Measurements from ENCODE around the gene YPEL3.
A peak's percentile ranks its signal among the peaks of the same experiment; 100 is the strongest.

The YPEL3 gene

GRCh38 chr16:30065102-30065942 is 30.7 kb downstream of the YPEL3 start, which contains the start of gene ALDOA:
ALDOA (plus strand) TSS chr16:30065760; CDS start chr16:30066898, 1,138 bp downstream.
- Histone ChIP-seq H3K4me3 (ENCODE audit: low read depth, low read length) (peak within 1 kb of the TSS; percentile 100), H3K36me3 (ENCODE audit: control insufficient read depth, insufficient read depth, low read length) (peaks cover 5% of the 10 kb centered on the region), H3K4me2 (ENCODE audit: low read length) (peak within 1 kb of the TSS; percentile 64), H2AFZ (peak within 1 kb of the TSS; percentile 84), H3K9ac (peak within 1 kb of the TSS; percentile 98), H3K27me3 (ENCODE audit: control insufficient read depth, insufficient read depth, low read length) (no peaks in the 10 kb centered on the region), H3K4me1 (peaks cover 49% of the 10 kb centered on the region), H3K79me2 (peaks cover 37% of the 10 kb centered on the region), H3K27ac (peak within 1 kb of the TSS; percentile 99), H3K9me3 (ENCODE audit: control insufficient read depth, low read length) (no peaks in the 10 kb centered on the region)
- TF ChIP-seq, protein P1, sequence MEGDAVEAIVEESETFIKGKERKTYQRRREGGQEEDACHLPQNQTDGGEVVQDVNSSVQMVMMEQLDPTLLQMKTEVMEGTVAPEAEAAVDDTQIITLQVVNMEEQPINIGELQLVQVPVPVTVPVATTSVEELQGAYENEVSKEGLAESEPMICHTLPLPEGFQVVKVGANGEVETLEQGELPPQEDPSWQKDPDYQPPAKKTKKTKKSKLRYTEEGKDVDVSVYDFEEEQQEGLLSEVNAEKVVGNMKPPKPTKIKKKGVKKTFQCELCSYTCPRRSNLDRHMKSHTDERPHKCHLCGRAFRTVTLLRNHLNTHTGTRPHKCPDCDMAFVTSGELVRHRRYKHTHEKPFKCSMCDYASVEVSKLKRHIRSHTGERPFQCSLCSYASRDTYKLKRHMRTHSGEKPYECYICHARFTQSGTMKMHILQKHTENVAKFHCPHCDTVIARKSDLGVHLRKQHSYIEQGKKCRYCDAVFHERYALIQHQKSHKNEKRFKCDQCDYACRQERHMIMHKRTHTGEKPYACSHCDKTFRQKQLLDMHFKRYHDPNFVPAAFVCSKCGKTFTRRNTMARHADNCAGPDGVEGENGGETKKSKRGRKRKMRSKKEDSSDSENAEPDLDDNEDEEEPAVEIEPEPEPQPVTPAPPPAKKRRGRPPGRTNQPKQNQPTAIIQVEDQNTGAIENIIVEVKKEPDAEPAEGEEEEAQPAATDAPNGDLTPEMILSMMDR (IDR thresholded peaks at IDR 0.05): peak; percentile 10

GRCh38 chr16:30064729-30065101 is 31.3 kb downstream of the YPEL3 start:
- H3K4me1 ChIP-seq: peaks cover 44% of the 10 kb centered on the region
- peak overlapping the region; percentile 84 for H2AFZ ChIP-seq
- H3K9ac ChIP-seq: peak overlapping the region; percentile 78
- H3K9me3 ChIP-seq (ENCODE audit: control insufficient read depth, low read length): no peaks in the 10 kb centered on the region
- H3K79me2 ChIP-seq: peaks cover 37% of the 10 kb centered on the region
- H3K27me3 ChIP-seq (ENCODE audit: control insufficient read depth, insufficient read depth, low read length): no peaks in the 10 kb centered on the region
- TF ChIP-seq, protein P1 (IDR thresholded peaks at IDR 0.05): no peak
- peak overlapping the region; percentile 99 for H3K27ac ChIP-seq
- peaks cover 5% of the 10 kb centered on the region for H3K36me3 ChIP-seq (ENCODE audit: control insufficient read depth, insufficient read depth, low read length)
- peak overlapping the region; percentile 64 for H3K4me2 ChIP-seq (ENCODE audit: low read length)
- H3K4me3 ChIP-seq (ENCODE audit: low read depth, low read length): peak overlapping the region; percentile 100

GRCh38 chr16:30063893-30064728 is 31.9 kb downstream of the YPEL3 start:
- Histone ChIP-seq H3K4me3 (ENCODE audit: low read depth, low read length) (peak overlapping the region; percentile 100), H3K9me3 (ENCODE audit: control insufficient read depth, low read length) (no peaks in the 10 kb centered on the region), H3K4me2 (ENCODE audit: low read length) (peak overlapping the region; percentile 64), H3K79me2 (peaks cover 34% of the 10 kb centered on the region), H3K4me1 (peaks cover 38% of the 10 kb centered on the region), H3K36me3 (ENCODE audit: control insufficient read depth, insufficient read depth, low read length) (peaks cover 5% of the 10 kb centered on the region), H3K27me3 (ENCODE audit: control insufficient read depth, insufficient read depth, low read length) (no peaks in the 10 kb centered on the region), H3K27ac (peak overlapping the region; percentile 99), H2AFZ (peak overlapping the region; percentile 84), H3K9ac (peak overlapping the region; percentile 78)
- TF ChIP-seq, protein P1 (IDR thresholded peaks at IDR 0.05): no peak

GRCh38 chr16:30063278-30063892 is 32.6 kb downstream of the YPEL3 start:
- no peak overlapping the region for H3K4me2 ChIP-seq (ENCODE audit: low read length)
- no peaks in the 10 kb centered on the region for H3K9me3 ChIP-seq (ENCODE audit: control insufficient read depth, low read length)
- TF ChIP-seq, protein P1 (IDR thresholded peaks at IDR 0.05): no peak
- H3K79me2 ChIP-seq: peaks cover 29% of the 10 kb centered on the region
- H3K36me3 ChIP-seq (ENCODE audit: control insufficient read depth, insufficient read depth, low read length): peaks cover 2% of the 10 kb centered on the region
- no peak overlapping the region for H3K9ac ChIP-seq
- no peak overlapping the region for H3K4me3 ChIP-seq (ENCODE audit: low read depth, low read length)
- H3K27me3 ChIP-seq (ENCODE audit: control insufficient read depth, insufficient read depth, low read length): no peaks in the 10 kb centered on the region
- peak overlapping the region; percentile 99 for H3K27ac ChIP-seq
- peak overlapping the region; percentile 84 for H2AFZ ChIP-seq
- H3K4me1 ChIP-seq: peaks cover 33% of the 10 kb centered on the region

Measured in parathyroid adenoma (tissue), 2 donors.